ENCODE measurements around the gene QSER1.
"Not testable (repeated sequence)": the region's sequence is repeated elsewhere in the genome, so short reads cannot be mapped to it uniquely, and the experiment has no call there.

The QSER1 gene

DNA sequence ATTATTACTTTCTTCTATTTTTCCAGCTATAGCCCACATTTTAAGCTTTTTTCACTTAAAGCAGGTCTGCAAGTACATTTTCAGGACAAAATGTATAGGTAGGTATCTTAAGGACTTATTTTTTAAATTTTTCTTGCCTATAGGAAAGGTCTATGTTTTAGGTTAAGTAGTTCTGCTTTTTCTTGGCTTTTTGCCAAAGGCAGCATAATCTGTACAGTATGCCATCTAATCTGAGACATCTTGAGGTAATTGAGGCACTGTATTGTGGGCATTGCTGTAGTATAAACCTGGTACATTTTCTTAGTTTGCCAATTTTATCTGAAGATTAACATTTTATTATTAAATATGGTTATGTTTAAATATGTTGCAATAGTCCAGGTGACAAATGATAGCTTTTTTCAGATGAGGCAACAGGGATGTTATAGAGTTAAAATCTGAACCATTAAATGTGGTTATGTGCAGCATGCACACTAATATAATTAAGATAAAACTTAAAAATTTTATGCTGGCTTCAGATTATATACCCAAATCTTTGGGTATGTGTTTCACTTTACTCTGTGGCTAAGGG is 42.9 kb downstream of the QSER1 start:
- H3K4me1 ChIP-seq (ENCODE audit: insufficient read depth, low read length): 0 out of 2 replicates have a peak, but pooled peaks cover 3% of the 10 kb centered on the region
- H3K27ac ChIP-seq (ENCODE audit: low read depth, low read length): no peak overlapping the region
- no peaks in the 10 kb centered on the region for H3K9me3 ChIP-seq (ENCODE audit: insufficient read depth, low read depth, low read length)
- no peak overlapping the region for H3K4me3 ChIP-seq (ENCODE audit: low read length)
- no peaks in the 10 kb centered on the region for H3K27me3 ChIP-seq (ENCODE audit: insufficient read depth, low read length)
- H3K36me3 ChIP-seq (ENCODE audit: insufficient read depth, low read length): peaks cover 100% of the 10 kb centered on the region
- H3K9ac ChIP-seq (ENCODE audit: low read depth, low read length): no peak overlapping the region

DNA sequence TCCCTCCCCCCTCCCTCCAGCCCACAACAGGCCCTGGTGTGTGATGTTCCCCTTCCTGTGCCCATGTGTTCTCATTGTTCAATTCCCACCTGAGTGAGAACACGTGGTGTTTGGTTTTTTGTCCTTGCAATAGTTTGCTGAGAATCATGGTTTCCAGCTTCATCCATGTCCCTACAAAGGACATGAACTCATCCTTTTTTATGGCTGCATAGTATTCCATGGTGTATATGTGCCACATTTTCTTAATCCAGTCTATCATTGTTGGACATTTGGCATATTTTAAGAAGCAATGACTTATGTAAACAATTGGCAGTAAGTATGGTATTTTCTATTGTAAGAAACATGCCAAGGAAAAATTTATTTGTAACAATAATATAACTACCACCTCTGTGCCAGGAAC is 43.6 kb downstream of the QSER1 start:
- H3K4me3 ChIP-seq (ENCODE audit: low read length); H3K4me1 ChIP-seq (ENCODE audit: insufficient read depth, low read length); H3K27ac ChIP-seq (ENCODE audit: low read depth, low read length); H3K9ac ChIP-seq (ENCODE audit: low read depth, low read length); H3K9me3 ChIP-seq (ENCODE audit: insufficient read depth, low read depth, low read length); H3K27me3 ChIP-seq (ENCODE audit: insufficient read depth, low read length): not testable (repeated sequence)
- H3K36me3 ChIP-seq (ENCODE audit: insufficient read depth, low read length): peaks cover 98% of the 10 kb centered on the region
- 100% methylated on average over 1 of the region's 1 CpG for WGBS

DNA sequence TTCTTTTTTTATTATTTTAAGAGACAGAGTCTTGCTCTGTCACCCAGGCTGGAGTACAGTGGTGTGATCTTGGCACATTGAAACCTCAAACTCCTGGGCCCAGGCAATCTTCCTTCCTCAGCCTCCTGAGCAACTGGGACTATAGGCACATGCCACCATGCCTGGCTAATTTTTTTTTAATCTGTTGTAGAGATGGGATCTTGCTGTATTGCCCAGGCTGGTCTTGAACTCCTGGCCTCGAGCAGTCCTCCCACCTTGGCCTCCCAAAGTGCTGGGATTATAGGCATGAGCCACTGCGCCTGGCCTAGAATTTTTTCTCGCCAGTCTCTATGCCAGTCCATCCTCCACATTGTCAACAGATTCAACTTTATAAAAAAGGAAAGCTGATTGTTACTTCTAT is 44.7 kb downstream of the QSER1 start:
- H3K9me3 ChIP-seq (ENCODE audit: insufficient read depth, low read depth, low read length): not testable (repeated sequence)
- peaks cover 87% of the 10 kb centered on the region for H3K36me3 ChIP-seq (ENCODE audit: insufficient read depth, low read length)
- WGBS: 99% methylated on average over 3 of the region's 3 CpGs

DNA sequence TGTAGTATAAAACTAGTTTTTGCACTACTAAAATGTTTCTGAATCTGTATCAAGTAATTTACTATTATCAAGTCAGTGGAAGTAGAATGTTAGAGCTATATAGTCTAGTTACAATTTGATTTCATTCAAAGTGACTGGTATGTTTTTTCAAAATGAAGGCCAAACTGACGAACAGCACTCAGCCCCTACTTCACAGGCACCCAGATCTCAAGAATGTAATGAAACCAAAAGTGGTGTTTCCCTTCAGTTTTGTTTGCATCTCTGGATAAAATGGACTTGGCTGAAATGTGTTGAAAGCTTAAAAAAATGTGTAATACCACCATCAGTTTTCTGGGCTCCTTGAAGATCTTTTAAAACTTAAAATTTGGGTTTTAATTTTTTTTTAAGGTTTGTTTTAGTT is 46.4 kb downstream of the QSER1 start:
- 0 out of 2 replicates have a peak, but pooled peaks cover 3% of the 10 kb centered on the region for H3K4me1 ChIP-seq (ENCODE audit: insufficient read depth, low read length)
- H3K9ac ChIP-seq (ENCODE audit: low read depth, low read length): no peak overlapping the region
- no peak overlapping the region for H3K4me3 ChIP-seq (ENCODE audit: low read length)
- peaks cover 70% of the 10 kb centered on the region for H3K36me3 ChIP-seq (ENCODE audit: insufficient read depth, low read length)
- WGBS: 100% methylated on average over 1 of the region's 1 CpG
- H3K9me3 ChIP-seq (ENCODE audit: insufficient read depth, low read depth, low read length): no peaks in the 10 kb centered on the region
- no peak overlapping the region; the same call in 1 of the 2 replicates for H3K27ac ChIP-seq (ENCODE audit: low read depth, low read length)
- H3K27me3 ChIP-seq (ENCODE audit: insufficient read depth, low read length): no peaks in the 10 kb centered on the region

More for the DNA sequence above, 44.7 kb downstream of the QSER1 start:
- not testable (repeated sequence) for H3K9ac ChIP-seq (ENCODE audit: low read depth, low read length); H3K4me3 ChIP-seq (ENCODE audit: low read length); H3K4me1 ChIP-seq (ENCODE audit: insufficient read depth, low read length); H3K27me3 ChIP-seq (ENCODE audit: insufficient read depth, low read length); H3K27ac ChIP-seq (ENCODE audit: low read depth, low read length)

DNA sequence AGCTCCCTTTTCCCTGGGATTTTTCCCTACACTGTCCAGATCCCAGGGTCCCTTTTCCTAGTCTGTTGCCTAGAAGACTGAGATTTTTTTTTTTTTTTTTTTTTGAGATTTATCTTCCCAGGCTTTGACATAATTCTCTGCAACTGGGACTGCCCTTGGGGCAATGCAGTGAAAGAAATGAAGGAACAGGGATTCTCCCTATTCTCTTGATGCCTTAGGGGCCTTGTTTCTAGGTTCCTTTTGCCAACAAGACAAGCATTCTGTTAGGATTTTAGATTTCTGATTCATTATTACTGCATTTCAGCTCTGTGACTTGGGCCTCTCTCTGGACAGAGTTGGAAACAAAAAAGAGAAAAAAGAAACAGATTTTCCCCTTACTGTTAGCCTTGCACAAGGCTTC is 47.3 kb downstream of the QSER1 start:
- Histone ChIP-seq H3K27me3 (ENCODE audit: insufficient read depth, low read length) (no peaks in the 10 kb centered on the region), H3K4me3 (ENCODE audit: low read length) (no peak overlapping the region), H3K9me3 (ENCODE audit: insufficient read depth, low read depth, low read length) (no peaks in the 10 kb centered on the region), H3K36me3 (ENCODE audit: insufficient read depth, low read length) (peaks cover 62% of the 10 kb centered on the region), H3K27ac (ENCODE audit: low read depth, low read length) (no peak overlapping the region), H3K4me1 (ENCODE audit: insufficient read depth, low read length) (0 out of 2 replicates have a peak, but pooled peaks cover 3% of the 10 kb centered on the region), H3K9ac (ENCODE audit: low read depth, low read length) (no peak overlapping the region)

DNA sequence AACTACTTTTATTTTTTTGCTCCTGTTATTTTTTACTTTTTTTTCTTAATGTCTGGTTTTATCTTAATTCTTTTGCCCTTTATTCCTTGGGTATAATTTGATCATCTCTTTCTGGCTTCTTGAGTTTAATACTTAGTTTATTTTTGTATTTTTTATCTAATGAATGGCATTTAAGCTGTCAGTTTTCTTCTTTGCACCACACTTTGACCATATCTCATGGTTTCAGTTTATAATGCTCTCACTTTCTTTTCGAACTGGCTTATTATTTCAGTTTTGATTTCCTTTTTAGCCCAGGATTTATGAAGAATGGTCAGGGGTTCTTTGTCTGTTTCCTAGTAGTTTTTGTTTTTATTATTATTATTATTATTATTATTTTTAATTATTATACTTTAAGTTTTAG is 48.3 kb downstream of the QSER1 start:
- WGBS: 100% methylated on average over 1 of the region's 1 CpG
- peaks cover 52% of the 10 kb centered on the region for H3K36me3 ChIP-seq (ENCODE audit: insufficient read depth, low read length)
- H3K9ac ChIP-seq (ENCODE audit: low read depth, low read length): no peak overlapping the region
- no peaks in the 10 kb centered on the region for H3K9me3 ChIP-seq (ENCODE audit: insufficient read depth, low read depth, low read length)
- no peak overlapping the region for H3K4me3 ChIP-seq (ENCODE audit: low read length)
- no peaks in the 10 kb centered on the region for H3K27me3 ChIP-seq (ENCODE audit: insufficient read depth, low read length)
- H3K4me1 ChIP-seq (ENCODE audit: insufficient read depth, low read length): 0 out of 2 replicates have a peak, but pooled peaks cover 3% of the 10 kb centered on the region
- H3K27ac ChIP-seq (ENCODE audit: low read depth, low read length): no peak overlapping the region

DNA sequence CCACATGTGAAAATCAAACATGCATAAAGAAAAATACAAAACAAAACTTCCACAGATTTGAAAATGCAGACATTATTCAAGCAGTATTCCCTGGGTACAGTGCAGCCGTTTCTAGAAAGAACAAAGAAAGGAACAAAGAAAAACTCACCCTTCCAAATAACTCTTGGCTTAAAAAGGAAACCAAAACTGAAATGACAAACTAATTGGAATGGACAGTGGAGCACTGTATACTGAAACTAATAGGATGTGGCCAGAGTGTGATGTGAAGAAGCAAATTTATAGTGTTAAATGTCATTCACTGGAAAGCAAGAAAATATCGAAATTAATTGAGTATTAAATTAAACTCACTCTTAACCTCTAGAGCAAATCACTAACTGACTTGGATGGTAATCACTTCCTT is 55.4 kb downstream of the QSER1 start:
- 100% methylated on average over 2 of the region's 2 CpGs for WGBS
- H3K27ac ChIP-seq (ENCODE audit: low read depth, low read length): no peak overlapping the region
- H3K9me3 ChIP-seq (ENCODE audit: insufficient read depth, low read depth, low read length): no peaks in the 10 kb centered on the region
- H3K4me3 ChIP-seq (ENCODE audit: low read length): no peak overlapping the region
- no peaks in the 10 kb centered on the region for H3K27me3 ChIP-seq (ENCODE audit: insufficient read depth, low read length)
- no peak overlapping the region for H3K9ac ChIP-seq (ENCODE audit: low read depth, low read length)
- H3K4me1 ChIP-seq (ENCODE audit: insufficient read depth, low read length): peaks cover 3% of the 10 kb centered on the region; the same call in 1 of the 2 replicates
- H3K36me3 ChIP-seq (ENCODE audit: insufficient read depth, low read length): peaks cover 28% of the 10 kb centered on the region

DNA sequence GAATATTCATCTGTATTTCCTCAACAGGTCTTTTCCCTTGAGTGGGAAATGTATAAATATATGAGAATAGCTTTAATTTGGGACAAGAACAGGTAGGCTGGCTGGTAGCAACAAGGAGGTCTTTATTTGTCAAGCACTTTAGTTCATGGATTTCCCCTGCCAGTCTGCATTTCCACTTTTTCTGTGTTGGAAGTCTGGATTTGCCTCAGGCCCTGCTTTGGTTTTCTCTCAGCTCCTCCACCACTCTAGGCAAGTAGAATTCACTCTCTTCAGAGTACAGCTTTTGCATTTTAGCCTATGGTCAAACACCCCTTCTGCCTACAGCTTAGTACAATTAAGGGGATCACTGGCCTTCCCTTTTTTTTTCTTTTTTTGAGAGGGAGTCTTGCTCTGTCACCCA is 57.1 kb downstream of the QSER1 start:
- Histone ChIP-seq H3K27me3 (ENCODE audit: insufficient read depth, low read length) (no peaks in the 10 kb centered on the region), H3K36me3 (ENCODE audit: insufficient read depth, low read length) (peaks cover 42% of the 10 kb centered on the region), H3K4me1 (ENCODE audit: insufficient read depth, low read length) (peaks cover 11% of the 10 kb centered on the region), H3K27ac (ENCODE audit: low read depth, low read length) (no peak overlapping the region), H3K9me3 (ENCODE audit: insufficient read depth, low read depth, low read length) (no peaks in the 10 kb centered on the region), H3K4me3 (ENCODE audit: low read length) (no peak overlapping the region), H3K9ac (ENCODE audit: low read depth, low read length) (no peak overlapping the region)

DNA sequence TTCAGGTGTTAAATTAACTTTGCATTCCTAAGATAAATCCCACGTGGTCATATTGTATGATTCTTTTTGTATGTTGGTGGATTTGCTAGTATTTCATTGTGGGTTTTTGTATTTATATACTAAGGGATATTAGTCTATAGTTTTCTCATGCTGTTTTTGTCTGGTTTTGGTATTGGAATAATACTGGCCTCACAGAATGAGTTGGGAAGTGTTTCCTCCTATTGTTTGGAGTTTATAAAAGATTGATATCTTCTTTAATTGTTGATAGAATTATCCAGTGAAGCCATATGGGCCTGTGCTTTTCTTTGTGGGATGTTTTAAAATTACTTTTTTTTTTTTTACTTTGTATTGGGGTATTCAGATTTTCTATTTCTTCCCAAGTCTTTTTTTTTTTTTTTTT is 59.8 kb downstream of the QSER1 start:
- Histone ChIP-seq H3K4me1 (ENCODE audit: insufficient read depth, low read length) (peaks cover 11% of the 10 kb centered on the region), H3K27me3 (ENCODE audit: insufficient read depth, low read length) (no peaks in the 10 kb centered on the region), H3K9me3 (ENCODE audit: insufficient read depth, low read depth, low read length) (no peaks in the 10 kb centered on the region), H3K4me3 (ENCODE audit: low read length) (no peak overlapping the region), H3K9ac (ENCODE audit: low read depth, low read length) (no peak overlapping the region), H3K36me3 (ENCODE audit: insufficient read depth, low read length) (peaks cover 63% of the 10 kb centered on the region), H3K27ac (ENCODE audit: low read depth, low read length) (no peak overlapping the region)
- WGBS: 100% methylated on average over 1 of the region's 1 CpG

DNA sequence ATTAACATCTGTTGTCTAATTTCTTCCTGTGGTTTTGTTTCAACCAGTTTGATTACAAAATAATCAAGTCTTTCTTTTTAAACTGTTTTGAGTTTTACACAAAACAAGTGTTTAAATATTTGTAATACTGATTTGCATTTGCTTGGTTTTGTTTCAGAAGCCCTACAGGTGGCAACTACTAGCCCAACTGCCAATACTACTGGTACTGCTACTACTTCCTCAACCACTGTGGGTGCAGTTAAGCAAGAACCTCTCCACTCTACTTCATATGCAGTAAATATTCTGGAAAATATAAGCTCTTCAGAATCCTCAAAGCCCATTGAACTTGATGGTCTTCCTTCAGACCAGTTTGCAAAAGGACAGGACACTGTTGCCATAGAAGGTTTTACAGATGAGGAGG is 61.1 kb downstream of the QSER1 start:
- Histone ChIP-seq H3K4me3 (ENCODE audit: low read length) (no peak overlapping the region), H3K27ac (ENCODE audit: low read depth, low read length) (0 out of 2 replicates have a peak overlapping the region, but pooled peaks have one; percentile 30), H3K36me3 (ENCODE audit: insufficient read depth, low read length) (peaks cover 64% of the 10 kb centered on the region), H3K27me3 (ENCODE audit: insufficient read depth, low read length) (no peaks in the 10 kb centered on the region), H3K9me3 (ENCODE audit: insufficient read depth, low read depth, low read length) (no peaks in the 10 kb centered on the region), H3K4me1 (ENCODE audit: insufficient read depth, low read length) (peaks cover 11% of the 10 kb centered on the region), H3K9ac (ENCODE audit: low read depth, low read length) (no peak overlapping the region)

DNA sequence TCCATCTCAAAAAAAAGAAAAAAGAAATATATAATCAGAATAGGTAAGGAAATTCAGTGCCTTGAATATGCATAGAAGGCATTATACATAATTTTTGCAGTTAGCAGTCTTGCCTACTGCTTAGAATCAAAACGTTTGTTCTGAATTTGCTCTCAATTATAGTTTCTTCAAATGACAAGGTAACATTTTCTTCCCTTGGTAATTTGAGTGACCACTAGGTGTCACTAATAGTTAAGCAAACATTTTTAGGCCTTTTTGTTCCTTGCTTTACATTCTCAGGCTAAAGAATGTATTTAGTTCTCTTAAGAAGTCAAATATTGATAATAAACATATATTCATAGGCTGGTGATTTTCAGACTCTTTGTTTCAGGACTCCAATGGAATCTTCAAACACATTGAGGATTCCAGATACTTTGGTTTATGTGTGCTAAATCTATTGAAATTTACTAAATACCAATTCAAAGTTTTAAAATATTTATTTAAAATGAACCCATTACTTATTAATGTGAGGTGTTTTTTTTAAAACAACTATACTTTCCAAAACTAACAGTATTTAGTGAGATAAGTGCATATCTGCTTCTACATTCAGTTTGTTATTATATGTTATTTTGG is 68.0 kb downstream of the QSER1 start:
- Histone ChIP-seq H3K4me1 (ENCODE audit: insufficient read depth, low read length) (no peaks in the 10 kb centered on the region), H3K36me3 (ENCODE audit: insufficient read depth, low read length) (peaks cover 92% of the 10 kb centered on the region)
- WGBS: 43% methylated on average over 1 of the region's 1 CpG

DNA sequence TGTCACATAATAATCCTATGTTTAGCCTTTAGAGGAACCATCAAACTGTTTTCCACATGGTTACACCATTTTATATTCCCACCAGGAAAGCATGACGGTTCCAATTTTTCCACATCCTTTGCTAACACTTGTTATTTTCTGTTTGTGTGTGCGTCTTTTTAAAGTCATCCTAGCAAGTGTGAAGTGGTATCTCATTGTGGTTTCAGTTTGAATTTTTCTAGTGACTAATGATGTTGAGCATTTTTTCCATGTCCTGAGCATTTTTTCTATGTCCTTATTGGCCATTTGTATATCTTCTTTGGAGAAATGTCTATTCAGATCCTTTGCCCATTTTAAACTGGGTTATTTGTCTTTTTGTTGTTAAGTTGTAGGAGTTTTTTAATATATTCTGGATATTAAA is 69.4 kb downstream of the QSER1 start:
- Histone ChIP-seq H3K4me3 (ENCODE audit: low read length) (no peak overlapping the region), H3K36me3 (ENCODE audit: insufficient read depth, low read length) (peaks cover 93% of the 10 kb centered on the region), H3K4me1 (ENCODE audit: insufficient read depth, low read length) (no peaks in the 10 kb centered on the region), H3K9me3 (ENCODE audit: insufficient read depth, low read depth, low read length) (no peaks in the 10 kb centered on the region), H3K27me3 (ENCODE audit: insufficient read depth, low read length) (no peaks in the 10 kb centered on the region), H3K27ac (ENCODE audit: low read depth, low read length) (no peak overlapping the region), H3K9ac (ENCODE audit: low read depth, low read length) (no peak overlapping the region)
- 97% methylated on average over 2 of the region's 2 CpGs for WGBS

More for the DNA sequence above, 68.0 kb downstream of the QSER1 start:
- Histone ChIP-seq H3K9ac (ENCODE audit: low read depth, low read length) (no peak overlapping the region), H3K4me3 (ENCODE audit: low read length) (no peak overlapping the region), H3K27ac (ENCODE audit: low read depth, low read length) (no peak overlapping the region), H3K27me3 (ENCODE audit: insufficient read depth, low read length) (no peaks in the 10 kb centered on the region), H3K9me3 (ENCODE audit: insufficient read depth, low read depth, low read length) (no peaks in the 10 kb centered on the region)

All from HUES64 (cell line).